ENCODE data around the gene SLC34A3.
"Not testable (repeated sequence)": the region's sequence is repeated elsewhere in the genome, so short reads cannot be mapped to it uniquely, and the experiment has no call there.

Gene SLC34A3

GRCh38 chr9:137262173-137262908 lies 31.6 kb downstream of the SLC34A3 start:
- not testable (repeated sequence) for H3K4me1 ChIP-seq (ENCODE audit: low read length); H3K27ac ChIP-seq (ENCODE audit: low read length); H3K4me3 ChIP-seq (ENCODE audit: low read length); H3K9ac ChIP-seq (ENCODE audit: low read length); H3K27me3 ChIP-seq (ENCODE audit: low read depth, low read length); H3K4me2 ChIP-seq (ENCODE audit: low read length); H4K20me1 ChIP-seq (ENCODE audit: insufficient read depth, low read length); H2AFZ ChIP-seq (ENCODE audit: low read depth, low read length); H3K79me2 ChIP-seq (ENCODE audit: low read length); H3K9me3 ChIP-seq (ENCODE audit: insufficient read depth, low read length)
- peaks cover 22% of the 10 kb centered on the region for H3K36me3 ChIP-seq (replicated peaks; ENCODE audit: low read depth, low read length)
- peak; percentile 28; the same call in 1 of the 2 replicates for TF ChIP-seq CTCF (IDR thresholded peaks at IDR 0.05; ENCODE audit: low read depth, low read length)

DNA sequence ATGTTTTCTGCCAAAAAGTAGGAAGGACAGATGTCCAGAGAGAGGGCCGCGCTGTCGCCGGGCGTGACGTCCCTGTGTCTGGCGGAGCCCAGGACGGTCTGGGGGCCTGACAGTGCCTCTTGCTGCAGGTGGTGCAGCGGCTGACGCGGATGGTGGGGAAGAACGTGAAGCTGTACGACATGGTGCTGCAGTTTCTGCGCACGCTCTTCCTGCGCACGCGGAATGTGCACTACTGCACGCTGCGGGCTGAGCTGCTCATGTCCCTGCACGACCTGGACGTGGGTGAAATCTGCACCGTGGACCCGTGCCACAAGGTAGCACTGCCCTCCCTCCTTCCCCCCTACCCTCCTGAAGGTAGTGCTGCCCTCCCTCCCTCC lies 32.2 kb downstream of the SLC34A3 start:
- Histone ChIP-seq H2AFZ (ENCODE audit: low read depth, low read length) (no peak overlapping the region), H3K9me3 (ENCODE audit: insufficient read depth, low read length) (no peaks in the 10 kb centered on the region), H3K4me3 (ENCODE audit: low read length) (no peak overlapping the region), H4K20me1 (ENCODE audit: insufficient read depth, low read length) (no peaks in the 10 kb centered on the region), H3K4me1 (ENCODE audit: low read length) (no peaks in the 10 kb centered on the region), H3K27ac (ENCODE audit: low read length) (no peak overlapping the region), H3K27me3 (ENCODE audit: low read depth, low read length) (no peaks in the 10 kb centered on the region), H3K9ac (ENCODE audit: low read length) (no peak overlapping the region), H3K4me2 (ENCODE audit: low read length) (no peak overlapping the region), H3K36me3 (replicated peaks; ENCODE audit: low read depth, low read length) (peaks cover 24% of the 10 kb centered on the region), H3K79me2 (ENCODE audit: low read length) (0 out of 2 replicates have a peak, but pooled peaks cover 3% of the 10 kb centered on the region)
- no peak for TF ChIP-seq CTCF (IDR thresholded peaks at IDR 0.05; ENCODE audit: low read depth, low read length)
- TF ChIP-seq EZH2phosphoT487 (IDR thresholded peaks at IDR 0.05; ENCODE audit: low read depth), result no peak

- Histone ChIP-seq H3K4me2 (ENCODE audit: low read length) (no peak overlapping the region), H3K4me3 (ENCODE audit: low read length) (no peak overlapping the region), H3K9ac (ENCODE audit: low read length) (no peak overlapping the region), H3K27me3 (ENCODE audit: low read depth, low read length) (no peaks in the 10 kb centered on the region), H3K27ac (ENCODE audit: low read length) (no peak overlapping the region), H2AFZ (ENCODE audit: low read depth, low read length) (no peak overlapping the region), H3K4me1 (ENCODE audit: low read length) (no peaks in the 10 kb centered on the region), H4K20me1 (ENCODE audit: insufficient read depth, low read length) (no peaks in the 10 kb centered on the region), H3K36me3 (replicated peaks; ENCODE audit: low read depth, low read length) (peaks cover 26% of the 10 kb centered on the region), H3K9me3 (ENCODE audit: insufficient read depth, low read length) (no peaks in the 10 kb centered on the region), H3K79me2 (ENCODE audit: low read length) (0 out of 2 replicates have a peak, but pooled peaks cover 3% of the 10 kb centered on the region)
- no peak for TF ChIP-seq CTCF (IDR thresholded peaks at IDR 0.05; ENCODE audit: low read depth, low read length)
- TF ChIP-seq EZH2phosphoT487 (IDR thresholded peaks at IDR 0.05; ENCODE audit: low read depth), result no peak
These were observed 32.8 kb downstream of the SLC34A3 start for GRCh38 chr9:137263506-137263905.

DNA sequence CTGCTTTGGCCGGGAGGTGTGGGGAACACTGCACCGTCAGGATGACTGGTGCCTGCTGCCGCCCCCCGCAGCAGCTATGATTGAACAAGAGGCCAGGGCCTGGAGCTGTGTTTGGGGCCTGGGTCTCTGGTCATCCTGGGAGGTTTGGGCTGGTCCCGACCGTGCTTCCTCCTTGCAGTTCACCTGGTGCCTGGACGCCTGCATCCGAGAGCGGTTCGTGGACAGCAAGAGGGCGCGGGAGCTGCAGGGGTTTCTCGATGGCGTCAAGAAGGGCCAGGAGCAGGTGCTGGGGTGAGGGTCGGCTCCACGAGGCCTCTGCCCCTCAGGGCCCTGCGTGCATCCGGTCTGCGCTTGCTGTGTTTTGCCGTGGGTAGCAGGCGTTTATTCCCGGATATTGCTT lies 33.4 kb downstream of the SLC34A3 start:
- no peak overlapping the region for H3K27ac ChIP-seq (ENCODE audit: low read length)
- no peaks in the 10 kb centered on the region for H3K27me3 ChIP-seq (ENCODE audit: low read depth, low read length)
- H3K4me1 ChIP-seq (ENCODE audit: low read length), result no peaks in the 10 kb centered on the region
- no peaks in the 10 kb centered on the region for H4K20me1 ChIP-seq (ENCODE audit: insufficient read depth, low read length)
- no peak overlapping the region for H3K4me2 ChIP-seq (ENCODE audit: low read length)
- H3K4me3 ChIP-seq (ENCODE audit: low read length), result no peak overlapping the region
- H3K9ac ChIP-seq (ENCODE audit: low read length), result no peak overlapping the region
- H3K36me3 ChIP-seq (replicated peaks; ENCODE audit: low read depth, low read length), result peaks cover 27% of the 10 kb centered on the region
- H2AFZ ChIP-seq (ENCODE audit: low read depth, low read length), result no peak overlapping the region
- no peak for TF ChIP-seq CTCF (IDR thresholded peaks at IDR 0.05; ENCODE audit: low read depth, low read length)
- no peak for TF ChIP-seq EZH2phosphoT487 (IDR thresholded peaks at IDR 0.05; ENCODE audit: low read depth)
- no peaks in the 10 kb centered on the region for H3K9me3 ChIP-seq (ENCODE audit: insufficient read depth, low read length)
- no peaks in the 10 kb centered on the region for H3K79me2 ChIP-seq (ENCODE audit: low read length)

Measured in OCI-LY3 (cell line).